IMR-90 (cell line): Measurements from ENCODE around the gene UBASH3B. TPM values are rescaled to one million over a fixed set of nuclear protein-coding genes. Genes with fewer than 3 reads are reported as not detected.

Experiments
- ATAC-seq: fragments of 200-7000 bp; cut with Tn5 transposase; 2 replicates; pipeline ENCODE4 v1.9.1; 2020; ENCODE audit warnings: low read depth, mild to moderate bottlenecking, moderate library complexity
- BruUV-seq: library from RNA; stranded (reverse); fragments of 400-500 nt; replicated peaks from 2 replicates; lab custom pipeline; 2021; lab: Mats Ljungman, UMichigan
- CTCF ChIA-PET: fragments of 300-600 bp; formaldehyde crosslinking; extraction: SDS; loops from one replicate; lab custom pipeline; 2021; ENCODE audit warnings: antibody characterized with exemption; lab: Yijun Ruan, JAX
- POLR2A ChIA-PET: fragments of 300-600 bp; sonication (Branson Sonifier 250); formaldehyde crosslinking; loops from one replicate; lab custom pipeline; 2022; ENCODE audit warnings: antibody characterized with exemption; ENCODE audit not compliant: unreplicated experiment; lab: Charles Lee
- DNase-seq: peaks from one replicate; pipeline ENCODE4 v3.0.0; 2013
- H2AFZ ChIP-seq: replicated peaks from 2 replicates; pipeline ENCODE3; 2013; ENCODE audit warnings: low read length, mild to moderate bottlenecking; ENCODE audit not compliant: poor library complexity
- H2AK5ac ChIP-seq: 2 replicates; pipeline ENCODE4 v1.6.1; 2013; ENCODE audit warnings: low read depth, low read length, inconsistent platforms
- H2AK9ac ChIP-seq: replicated peaks from 2 replicates; pipeline ENCODE3; 2013; ENCODE audit warnings: mild to moderate bottlenecking, low read depth, low read length, moderate library complexity; ENCODE audit not compliant: poor library complexity
- H2BK120ac ChIP-seq: 2 replicates; pipeline ENCODE4 v1.6.1; 2013; ENCODE audit warnings: low read depth, low read length, inconsistent platforms
- H2BK15ac ChIP-seq: 3 replicates; pipeline ENCODE4 v1.6.1; 2013; ENCODE audit warnings: low read depth, low read length, inconsistent platforms
- H2BK20ac ChIP-seq: 2 replicates; pipeline ENCODE4 v1.6.1; 2013; ENCODE audit warnings: low read depth, mild to moderate bottlenecking, inconsistent platforms, low read length, moderate library complexity
- H2BK5ac ChIP-seq: 2 replicates; pipeline ENCODE4 v1.6.1; 2013; ENCODE audit warnings: mild to moderate bottlenecking, low read depth, low read length, inconsistent platforms; ENCODE audit not compliant: poor library complexity, severe bottlenecking
- H3K14ac ChIP-seq: replicated peaks from 2 replicates; pipeline ENCODE4 v1.6.1; 2013; ENCODE audit warnings: low read depth, low read length, inconsistent platforms
- H3K18ac ChIP-seq: 2 replicates; pipeline ENCODE4 v1.6.1; 2013; ENCODE audit warnings: low read depth, low read length, control low read depth
- H3K23ac ChIP-seq: 2 replicates; pipeline ENCODE4 v1.6.1; 2013; ENCODE audit warnings: low read depth, low read length, inconsistent platforms
- H3K27ac ChIP-seq: 2 replicates; pipeline ENCODE4 v1.5.1; 2013; ENCODE audit warnings: mild to moderate bottlenecking, control low read depth, low read length; ENCODE audit not compliant: insufficient read depth
- H3K27me3 ChIP-seq: 2 replicates; pipeline ENCODE4 v1.6.1; 2013; ENCODE audit warnings: low read length; ENCODE audit not compliant: control insufficient read depth, insufficient read depth
- H3K36me3 ChIP-seq: 2 replicates; pipeline ENCODE4 v1.6.1; 2013; ENCODE audit warnings: low read length, mixed read lengths; ENCODE audit not compliant: control insufficient read depth, insufficient read depth
- H3K4ac ChIP-seq: 2 replicates; pipeline ENCODE4 v1.6.1; 2013; ENCODE audit warnings: low read depth, low read length, inconsistent platforms
- H3K4me1 ChIP-seq: 2 replicates; pipeline ENCODE4 v1.6.1; 2013; ENCODE audit warnings: low read length, mixed read lengths; ENCODE audit not compliant: control insufficient read depth, insufficient read depth
- H3K4me2 ChIP-seq: 2 replicates; pipeline ENCODE4 v1.6.1; 2013; ENCODE audit warnings: low read depth, mild to moderate bottlenecking, control low read depth, low read length, moderate library complexity
- H3K4me3 ChIP-seq: 2 replicates; pipeline ENCODE4 v1.5.1; 2013; ENCODE audit warnings: low read depth, mild to moderate bottlenecking, control low read depth, low read length, moderate library complexity; ENCODE audit not compliant: insufficient read depth
- H3K56ac ChIP-seq: 2 replicates; pipeline ENCODE4 v1.6.1; 2013; ENCODE audit warnings: low read length, inconsistent platforms; ENCODE audit not compliant: insufficient read depth; ENCODE audit errors: extremely low read depth
- H3K79me1 ChIP-seq, 2 experiments: 2 replicates each; pipeline ENCODE4 v1.6.1; 2013; ENCODE audit warnings: low read length in 2 of 2, inconsistent platforms in 1 of 2, low read depth in 1 of 2
- H3K9ac ChIP-seq: 2 replicates; pipeline ENCODE4 v1.6.1; 2013; ENCODE audit warnings: low read depth, low read length, control low read depth
- H3K9me1 ChIP-seq: 2 replicates; pipeline ENCODE4 v1.6.1; 2013; ENCODE audit warnings: low read length, inconsistent platforms; ENCODE audit not compliant: insufficient read depth
- H3K9me3 ChIP-seq: 2 replicates; pipeline ENCODE4 v1.6.1; 2013; ENCODE audit warnings: low read length; ENCODE audit not compliant: control insufficient read depth, insufficient read depth
- H4K20me1 ChIP-seq: 2 replicates; pipeline ENCODE4 v1.6.1; 2013; ENCODE audit warnings: low read length, inconsistent platforms; ENCODE audit not compliant: insufficient read depth
- H4K5ac ChIP-seq: 2 replicates; pipeline ENCODE4 v1.6.1; 2013; ENCODE audit warnings: mild to moderate bottlenecking, low read depth, low read length, control low read depth
- H4K8ac ChIP-seq, 2 experiments: 2 replicates each; pipeline ENCODE4 v1.6.1; 2013; ENCODE audit warnings: low read depth in 2 of 2, low read length in 2 of 2, control low read depth in 1 of 2, inconsistent platforms in 1 of 2
- H4K91ac ChIP-seq: 2 replicates; pipeline ENCODE4 v1.6.1; 2013; ENCODE audit warnings: low read depth, low read length, inconsistent platforms; ENCODE audit not compliant: insufficient read depth
- CHD1 ChIP-seq: IDR thresholded peaks from 2 replicates; pipeline ENCODE4 v1.6.1; 2012; ENCODE audit warnings: low read depth, low read length, improper control_type of control experiment
- CTCF ChIP-seq: conservative IDR thresholded peaks from 2 replicates; pipeline ENCODE4 v1.5.1; 2012; ENCODE audit warnings: mild to moderate bottlenecking, low read depth, low read length, improper control_type of control experiment
- MAFK ChIP-seq: IDR thresholded peaks from 2 replicates; pipeline ENCODE4 v1.6.1; 2012; ENCODE audit warnings: low read depth, low read length, improper control_type of control experiment
- POLR2A ChIP-seq: IDR thresholded peaks from 2 replicates; pipeline ENCODE4 v1.6.1; 2012; ENCODE audit warnings: mild to moderate bottlenecking, low read depth, low read length
- RAD21 ChIP-seq: IDR thresholded peaks from 2 replicates; pipeline ENCODE4 v1.6.1; 2012; ENCODE audit warnings: low read length, improper control_type of control experiment
- RFX5 ChIP-seq: IDR thresholded peaks from 2 replicates; pipeline ENCODE4 v1.8.0; 2012; ENCODE audit warnings: low read depth, mild to moderate bottlenecking, low read length, moderate library complexity
- SMC3 ChIP-seq: fragments of 150-350 bp; IDR thresholded peaks from 2 replicates; pipeline ENCODE4 v1.6.1; 2016; ENCODE audit warnings: low read depth, mild to moderate bottlenecking, antibody characterized with exemption, low read length, moderate library complexity
- WGBS, 2 experiments: methylation state at CpG; one replicate each; pipeline versions ENCODE4 v1.1.5 to v1.1.7; 2013; ENCODE audit warnings: missing lambda C conversion rate in 2 of 2; ENCODE audit not compliant: insufficient read length in 1 of 2; ENCODE audit errors: extremely low coverage in 2 of 2; 5-methylcytosine and 5-hydroxymethylcytosine counted together
- dilution Hi-C: fragments of 300-500 bp; cut with HindIII; formaldehyde crosslinking; loops from one replicate; pipeline ENCODE4 v1.14.3; 2018; ENCODE audit warnings: low sequenced_read_pairs; ENCODE audit not compliant: unreplicated experiment
- in situ Hi-C: fragments of 300-500 bp; cut with MboI; formaldehyde crosslinking; loops from 3 replicates; pipeline ENCODE4 v1.14.3; 2019; ENCODE audit warnings: low sequenced_read_pairs, inconsistent platforms, mixed read lengths
- intact Hi-C: fragments of 100-400 bp; cut with micrococcal nuclease; formaldehyde crosslinking; loops from 2 replicates; pipeline ENCODE4 v1.10.0; 2022
- polyA plus RNA-seq, 3 experiments: library from polyadenylated mRNA; depleted of rRNA; stranded (reverse); fragments of >200 nt; gene quantifications; 2 replicates each; pipeline ENCODE4 v1.2.3, GENCODE V29; 2012; ENCODE audit warnings: low replicate concordance in 1 of 3
- total RNA-seq: library from RNA; depleted of rRNA; stranded (reverse); fragments of >200 nt; gene quantifications from 2 replicates; pipeline ENCODE4 v1.2.3, GENCODE V29; 2012

UBASH3B gene
- total and polyA plus RNA-seq, 2 of the 4 experiments (the other 2 are of a cell fraction), result 27.2 to 48.0 TPM

GRCh38 chr11:122628810-122629555 lies 26.5 kb upstream of the UBASH3B start:
- Histone ChIP-seq H3K27me3 (peaks cover 9% of the 10 kb centered on the region), H3K4me1 (peaks cover 6% of the 10 kb centered on the region), H3K9me3 (no peaks in the 10 kb centered on the region), H3K79me1 (no peaks in the 10 kb centered on the region), H4K8ac (peak overlapping the region in 1 of 2 experiments; percentile 66; a peak in 1 of 4 replicates), H3K14ac (0 out of 2 replicates have a peak overlapping the region, but pooled peaks have one; percentile 51), H3K9me1 (no peaks in the 10 kb centered on the region; the same call in 1 of the 2 replicates), H3K23ac (no peak overlapping the region), H2BK20ac (no peak overlapping the region), H2BK5ac (no peak overlapping the region), H2BK120ac (no peak overlapping the region), H3K9ac (no peak overlapping the region), H3K4me3 (no peak overlapping the region), H2AK5ac (no peak overlapping the region), H3K36me3 (no peaks in the 10 kb centered on the region), H3K18ac (no peak overlapping the region), H3K4ac (no peak overlapping the region), H3K56ac (no peak overlapping the region), H3K27ac (no peak overlapping the region), H4K5ac (no peak overlapping the region), H2AK9ac (no peak overlapping the region), H2AFZ (peak overlapping the region; percentile 2), H3K4me2 (no peak overlapping the region), H2BK15ac (no peak overlapping the region), H4K20me1 (no peaks in the 10 kb centered on the region), H4K91ac (no peak overlapping the region)
- 0% methylated on average over 1 of the region's 9 CpGs; no CpG with 5 or more reads in 1 of the 2 experiments for WGBS, 2 experiments
- CTCF ChIA-PET, result interaction anchor here (0.6 to 2.8 kb wide), 13 partner anchors 29 to 422 kb away, joined by 3 to 39 read pairs (median 4); no protein-coding TSS in a partner anchor
- DNase-seq (peak; percentile 77), ATAC-seq (peak; percentile 95)
- BruUV-seq, result no TSS peak
- in situ Hi-C loops, result no loop called here
- intact Hi-C loops, result loop anchor here (1.0 kb wide), 3 partner anchors 49 to 225 kb away; no protein-coding TSS in a partner anchor
- dilution Hi-C loops, result no loop called here
- POLR2A ChIA-PET, result interaction anchor here (0.6 kb wide), 1 partner anchor 1091 kb away, joined by 3 read pairs; no protein-coding TSS in a partner anchor
- TF ChIP-seq POLR2A (no peak), SMC3 (peak; percentile 94), RAD21 (peak; percentile 88), RFX5 (no peak), MAFK (no peak), CTCF (peak; percentile 93), CHD1 (no peak)
